Fibroblast of skin of right quadriceps (primary cell): ENCODE measurements around the gene FOXD2.
A peak's percentile ranks its signal among the peaks of the same experiment; 100 is the strongest.

ENCODE experiments used
- DNase-seq: peaks from one replicate; pipeline ENCODE4 v3.0.0-alpha.2; 2013

The FOXD2 gene

GRCh38 chr1:47437447-47438164 is at the start of gene FOXD2:
FOXD2 (plus strand) TSS chr1:47438044; CDS start chr1:47438136, 92 bp downstream.
- peak; percentile 73 for DNase-seq

- DNase-seq: peak; percentile 55
Measured at GRCh38 chr1:47388891-47389238, 49.0 kb upstream of the FOXD2 start.

GRCh38 chr1:47389731-47390130 is 48.1 kb upstream of the FOXD2 start:
- no peak for DNase-seq

- no peak for DNase-seq
Measured at GRCh38 chr1:47390843-47391242, 47.0 kb upstream of the FOXD2 start.

- no peak for DNase-seq
Measured at GRCh38 chr1:47393141-47393540, 44.7 kb upstream of the FOXD2 start.

GRCh38 chr1:47395433-47395832 is 42.4 kb upstream of the FOXD2 start:
- DNase-seq: no peak

- DNase-seq: no peak
Measured at GRCh38 chr1:47396671-47397196, 41.1 kb upstream of the FOXD2 start.

GRCh38 chr1:47399138-47399845 is 38.6 kb upstream of the FOXD2 start:
- no peak for DNase-seq

GRCh38 chr1:47399846-47400155 is 38.0 kb upstream of the FOXD2 start:
- DNase-seq: no peak

- no peak for DNase-seq
Measured at GRCh38 chr1:47401761-47402160, 36.1 kb upstream of the FOXD2 start.

GRCh38 chr1:47402591-47402990 is 35.3 kb upstream of the FOXD2 start:
- no peak for DNase-seq

GRCh38 chr1:47403321-47403910 is 34.4 kb upstream of the FOXD2 start:
- no peak for DNase-seq

- no peak for DNase-seq
Measured at GRCh38 chr1:47405697-47406096, 32.1 kb upstream of the FOXD2 start.

- no peak for DNase-seq
Measured at GRCh38 chr1:47406966-47407365, 30.9 kb upstream of the FOXD2 start.

GRCh38 chr1:47407481-47407880 is 30.4 kb upstream of the FOXD2 start:
- peak; percentile 30 for DNase-seq

- DNase-seq: peak; percentile 88
Measured at GRCh38 chr1:47409311-47410067, 28.4 kb upstream of the FOXD2 start.

GRCh38 chr1:47410068-47410455 is 27.8 kb upstream of the FOXD2 start:
- peak; percentile 7 for DNase-seq

GRCh38 chr1:47411436-47411835 is 26.4 kb upstream of the FOXD2 start:
- peak; percentile 47 for DNase-seq

GRCh38 chr1:47412437-47412836 is 25.4 kb upstream of the FOXD2 start:
- no peak for DNase-seq

- DNase-seq: no peak
Measured at GRCh38 chr1:47415728-47416318, 22.0 kb upstream of the FOXD2 start, which contains the start of gene FOXE3. FOXE3 (plus strand) TSS chr1:47416285; CDS start chr1:47416316, 31 bp downstream.

GRCh38 chr1:47416319-47417169 is 21.3 kb upstream of the FOXD2 start:
- DNase-seq: no peak
